AG10803 (cell line): Measurements from ENCODE around the gene USP36.

Source experiments
- DNase-seq: peaks from one replicate; pipeline ENCODE4 v3.0.0; 2010; ENCODE audit warnings: low read depth
- H3K4me3 ChIP-seq: 2 replicates; pipeline ENCODE4 v1.5.1; 2011; ENCODE audit warnings: mild to moderate bottlenecking, low read length, control low read depth
- CTCF ChIP-seq: conservative IDR thresholded peaks from 2 replicates; pipeline ENCODE4 v1.5.1; 2011; ENCODE audit warnings: mild to moderate bottlenecking, low read length, control low read depth, inconsistent platforms

USP36 gene

DNA sequence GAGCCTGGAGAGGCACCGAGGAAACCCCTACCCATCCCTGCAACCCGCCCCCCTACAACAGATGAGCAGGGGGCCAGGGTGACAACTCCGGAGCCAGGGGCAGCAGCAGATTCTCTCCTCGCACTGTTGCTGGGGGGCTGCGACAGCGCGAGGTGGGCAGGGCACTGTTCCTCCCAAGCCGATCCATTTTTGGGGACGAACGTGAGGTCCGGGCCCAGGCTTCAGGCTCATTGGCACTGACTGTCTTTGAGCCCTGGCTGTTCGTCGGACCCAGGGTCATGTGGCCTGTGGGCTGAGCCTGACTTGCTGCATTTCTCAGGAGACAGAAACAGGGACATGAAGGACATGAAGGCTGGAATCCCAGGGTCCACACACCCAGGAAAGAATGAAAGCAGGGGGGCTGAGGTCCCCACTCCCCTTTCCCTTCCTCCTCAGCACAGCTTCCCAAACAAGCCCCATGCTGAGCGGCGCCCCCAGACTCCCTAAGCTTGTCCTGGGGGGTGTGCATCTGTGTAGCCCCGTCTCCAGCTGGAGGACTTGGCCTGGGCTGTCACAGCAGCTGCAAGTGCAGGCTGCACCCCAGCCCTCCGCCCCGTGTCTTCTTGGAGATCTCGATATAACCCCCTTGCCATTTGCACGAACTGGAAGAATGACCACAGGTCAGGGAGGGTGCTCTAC, 43.7 kb upstream of the USP36 start:
- no peak for DNase-seq

GRCh38 chr17:78883533-78884131, 43.0 kb upstream of the USP36 start:
- peak; percentile 97 for DNase-seq
- no peak for TF ChIP-seq CTCF
- peak overlapping the region; percentile 55 for H3K4me3 ChIP-seq

More for the DNA sequence above, 43.7 kb upstream of the USP36 start:
- TF ChIP-seq CTCF, result no peak
- H3K4me3 ChIP-seq, result peak overlapping the region; percentile 55

GRCh38 chr17:78883089-78883532, 42.5 kb upstream of the USP36 start:
- DNase-seq, result peak; percentile 95
- no peak for TF ChIP-seq CTCF
- H3K4me3 ChIP-seq, result peak overlapping the region; percentile 55

- H3K4me3 ChIP-seq, result peak overlapping the region; percentile 31
- no peak for DNase-seq
These were observed 42.0 kb upstream of the USP36 start for GRCh38 chr17:78882540-78883088.

DNA sequence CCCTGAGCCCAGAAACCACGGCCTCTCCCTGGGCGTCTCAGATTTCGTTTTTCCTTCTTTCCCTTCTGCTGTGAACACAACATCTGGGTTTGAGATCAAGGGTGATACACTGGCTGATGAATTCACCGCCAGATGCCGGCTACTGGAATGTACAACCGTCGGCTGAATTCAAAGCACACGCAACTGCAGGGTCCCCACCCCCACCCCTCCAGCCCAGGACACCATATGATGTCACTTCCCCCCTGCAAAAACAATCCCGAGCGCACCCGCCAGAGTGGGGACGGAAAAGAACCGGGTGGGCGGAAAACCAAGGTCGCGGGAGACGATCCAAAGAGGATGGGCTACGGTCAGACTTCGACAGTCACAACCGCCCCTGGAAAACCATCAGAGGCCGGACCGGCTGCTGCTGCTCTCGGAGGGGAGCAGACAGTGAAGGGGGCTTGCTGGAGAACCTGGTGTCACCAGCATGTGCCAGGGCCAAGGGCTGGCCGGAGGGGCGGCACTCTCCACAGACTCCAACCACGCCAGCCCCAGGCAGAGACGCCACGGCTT, 39.1 kb upstream of the USP36 start:
- no peak for TF ChIP-seq CTCF
- H3K4me3 ChIP-seq, result peak overlapping the region; percentile 48
- DNase-seq, result peak; percentile 96

More at GRCh38 chr17:78882540-78883088, 42.0 kb upstream of the USP36 start:
- no peak for TF ChIP-seq CTCF

DNA sequence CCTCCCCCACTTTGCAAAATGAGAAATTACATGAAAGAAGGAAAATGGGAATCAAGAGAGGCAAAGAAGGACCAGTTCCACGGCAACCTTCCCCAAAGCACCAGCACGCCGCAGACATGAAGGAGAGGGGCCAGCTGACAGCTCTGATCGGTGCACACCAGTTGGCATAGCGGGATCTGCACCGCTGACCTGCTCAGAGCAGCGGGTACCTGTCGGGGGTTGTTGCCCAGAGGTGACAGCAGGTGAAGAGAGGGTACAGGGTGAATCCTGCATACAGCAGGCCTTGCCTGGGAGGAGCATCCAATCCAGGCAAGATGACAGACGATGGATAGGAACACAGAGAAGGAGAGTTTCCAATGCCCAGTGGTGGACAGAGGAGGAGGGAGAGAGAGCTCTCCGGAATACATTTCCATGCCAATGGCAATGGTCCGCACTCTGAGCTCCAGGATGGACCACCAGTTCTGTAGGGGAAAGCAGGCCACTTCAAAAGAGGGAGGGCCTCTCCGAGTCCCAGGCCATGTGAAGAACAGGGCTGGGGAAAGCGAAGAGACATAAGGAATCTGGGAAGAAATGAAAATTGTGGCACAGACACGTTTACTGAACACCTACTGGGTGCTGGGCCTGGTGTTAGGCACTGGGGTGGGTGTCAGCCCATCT, 38.4 kb upstream of the USP36 start:
- no peak for TF ChIP-seq CTCF
- no peak for DNase-seq
- peak overlapping the region; percentile 48 for H3K4me3 ChIP-seq
